Measurements from ENCODE around the gene CDK6.
A peak's percentile ranks its signal among the peaks of the same experiment; 100 is the strongest.

CDK6 gene

DNA sequence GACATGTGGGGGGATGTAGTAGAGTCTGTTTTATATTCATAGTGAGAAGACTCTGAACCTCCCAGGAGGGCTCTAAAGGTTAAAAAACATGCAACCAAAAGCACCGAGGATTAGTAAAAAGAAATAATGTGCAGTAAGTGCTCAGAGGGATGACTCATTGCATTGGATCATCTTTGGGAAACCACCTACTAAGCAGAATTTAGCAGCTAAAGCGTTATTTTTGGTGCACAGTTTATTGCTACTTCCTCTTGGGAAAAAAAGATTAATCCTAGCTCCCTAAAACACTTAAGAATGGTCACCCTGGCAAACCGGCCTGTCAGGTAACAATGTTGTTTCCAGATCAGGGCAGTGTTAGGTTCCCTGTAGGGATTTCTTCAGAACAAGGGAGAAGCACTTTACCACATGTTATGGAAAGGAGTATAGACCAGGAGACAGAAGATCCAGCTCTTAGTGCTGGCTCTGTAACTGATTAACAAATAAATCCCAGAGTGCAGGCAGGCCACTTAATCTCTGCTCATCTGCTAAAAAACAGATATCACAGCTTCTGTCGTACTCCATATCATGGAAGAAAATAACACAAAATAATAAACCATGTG, 201.4 kb downstream of the CDK6 start:
- no peak for DNase-seq

DNA sequence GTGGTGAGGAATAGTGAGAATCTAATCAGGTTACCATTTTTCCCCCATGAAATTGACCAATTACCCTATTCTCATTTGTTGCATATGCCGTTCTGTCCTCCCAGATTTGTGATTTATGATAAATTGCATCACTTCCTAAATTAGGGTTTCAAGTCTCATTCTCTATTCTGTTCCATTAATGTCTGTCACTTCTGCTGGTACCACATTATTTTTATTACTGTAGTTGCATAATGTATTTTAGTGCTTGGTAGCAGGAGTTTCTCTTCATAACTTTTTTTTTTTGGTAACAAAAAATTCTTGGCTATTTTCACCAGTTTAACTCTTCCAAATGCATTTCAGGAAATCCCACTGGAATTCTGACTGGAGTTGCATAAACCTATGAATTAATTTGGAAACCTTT, 202.2 kb downstream of the CDK6 start:
- DNase-seq = no peak

DNA sequence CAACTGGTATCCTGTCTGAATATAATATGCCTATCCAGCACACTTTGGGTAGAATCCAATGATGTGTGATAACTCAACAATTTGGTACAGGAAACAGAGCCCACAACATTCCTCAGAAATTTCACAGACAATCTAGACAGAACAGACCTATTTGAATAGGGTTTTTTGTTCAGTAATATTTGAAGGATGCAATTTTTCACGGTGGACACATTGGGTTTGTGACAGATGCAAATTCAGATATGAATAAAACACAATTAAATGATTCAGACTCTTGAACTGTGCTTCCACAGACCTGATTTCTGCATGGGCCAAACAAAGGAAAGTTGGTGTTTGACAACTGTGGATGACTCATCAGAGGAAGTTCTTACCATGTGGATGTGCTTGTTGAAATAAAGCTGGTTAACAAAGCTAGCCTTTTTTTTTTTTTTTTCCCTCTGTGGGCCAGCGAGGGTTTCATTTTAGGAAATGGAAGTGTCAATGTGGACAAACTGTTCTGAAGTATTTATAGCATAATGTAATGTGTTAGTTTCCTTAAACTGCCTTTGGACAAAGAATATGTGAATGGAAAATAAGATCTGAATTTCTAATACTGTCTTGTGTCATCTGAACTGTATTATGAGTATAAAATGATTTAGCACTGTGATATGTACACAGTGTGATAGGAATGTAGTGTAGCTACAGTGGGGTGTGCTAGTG, 203.0 kb downstream of the CDK6 start:
- DNase-seq = no peak

DNA sequence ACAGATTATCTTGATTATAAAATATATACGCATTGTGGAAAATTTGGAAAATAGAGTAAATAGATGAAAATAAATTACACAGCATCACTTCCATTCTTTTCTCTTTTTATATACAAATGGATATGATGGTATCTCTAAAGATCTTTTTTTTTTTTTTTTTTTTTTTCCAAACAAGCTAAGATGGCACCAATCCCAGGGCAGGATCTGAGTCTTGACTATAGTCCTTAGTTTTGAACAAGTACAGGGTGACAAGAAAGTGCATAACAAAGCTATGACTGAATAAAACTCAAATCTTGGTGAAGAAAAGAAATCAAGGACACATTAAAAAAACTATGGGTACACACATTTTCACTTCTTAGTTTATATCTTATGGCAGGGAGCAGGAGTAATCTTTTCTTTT, 203.6 kb downstream of the CDK6 start:
- no peak for DNase-seq

DNA sequence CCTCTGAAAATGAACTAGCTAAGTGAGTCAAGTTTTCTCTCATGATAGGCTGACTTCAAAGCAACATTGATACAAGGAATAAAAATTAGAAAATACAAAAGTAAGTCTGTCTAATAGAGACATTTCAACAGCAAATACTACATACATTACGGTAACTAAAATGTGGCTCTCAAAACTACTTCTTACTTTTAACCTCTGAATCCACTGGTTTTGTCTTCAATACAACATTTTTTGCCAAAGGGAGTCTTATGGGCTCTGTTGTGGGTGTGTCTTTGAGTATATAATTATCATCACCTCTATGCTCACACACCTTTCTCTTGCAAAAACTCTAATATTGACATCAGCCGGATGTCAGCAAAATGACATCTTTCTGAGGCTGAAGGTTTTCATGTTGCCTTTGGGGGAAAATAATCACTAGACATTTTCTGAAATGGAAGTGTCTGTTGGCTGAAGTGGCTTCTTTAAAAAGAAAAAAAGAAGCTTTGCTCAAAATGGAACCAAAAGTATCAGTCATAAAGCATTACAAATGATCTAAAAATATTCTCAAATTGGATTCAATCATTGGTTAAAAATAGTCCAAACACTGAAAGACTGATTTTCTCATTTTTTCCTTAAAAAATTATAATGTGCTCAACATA, 204.4 kb downstream of the CDK6 start:
- no peak for DNase-seq

DNA sequence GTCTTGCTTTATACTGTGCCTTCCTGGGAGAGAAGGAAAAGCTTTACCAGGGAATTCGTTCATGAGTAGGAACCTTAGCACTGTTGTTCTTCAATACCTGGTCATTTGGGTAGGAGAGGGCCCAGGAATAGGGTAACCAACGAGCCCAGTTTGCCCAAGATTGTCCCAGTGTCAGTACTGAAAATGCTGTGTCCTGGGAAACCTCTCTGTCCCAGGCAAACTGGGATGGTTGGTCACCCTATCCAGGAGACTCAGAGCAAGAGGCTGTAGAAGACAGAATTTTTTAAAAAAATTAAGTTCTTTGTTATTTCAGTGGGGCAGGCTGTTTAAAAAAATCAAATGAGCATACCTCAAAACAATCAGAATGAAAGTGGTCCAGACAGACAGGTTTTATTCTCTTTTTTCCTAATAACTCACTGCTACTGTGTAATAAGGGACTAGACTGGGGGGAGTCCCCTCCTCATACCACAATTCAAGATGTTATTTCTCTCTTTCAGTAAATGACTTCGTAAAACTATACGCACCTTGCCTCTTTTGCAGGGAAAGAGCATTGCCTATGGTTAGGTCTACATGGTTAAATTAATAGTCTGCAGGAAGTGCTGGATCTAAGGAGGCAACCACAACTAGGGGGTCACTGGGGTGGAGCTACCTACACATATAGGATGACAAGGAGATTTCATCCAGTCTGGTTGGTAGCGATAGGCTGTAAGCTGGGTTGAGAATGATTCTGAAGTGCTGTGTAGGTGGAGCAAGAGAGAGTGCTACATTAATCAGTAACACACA, 205.1 kb downstream of the CDK6 start:
- DNase-seq = no peak

DNA sequence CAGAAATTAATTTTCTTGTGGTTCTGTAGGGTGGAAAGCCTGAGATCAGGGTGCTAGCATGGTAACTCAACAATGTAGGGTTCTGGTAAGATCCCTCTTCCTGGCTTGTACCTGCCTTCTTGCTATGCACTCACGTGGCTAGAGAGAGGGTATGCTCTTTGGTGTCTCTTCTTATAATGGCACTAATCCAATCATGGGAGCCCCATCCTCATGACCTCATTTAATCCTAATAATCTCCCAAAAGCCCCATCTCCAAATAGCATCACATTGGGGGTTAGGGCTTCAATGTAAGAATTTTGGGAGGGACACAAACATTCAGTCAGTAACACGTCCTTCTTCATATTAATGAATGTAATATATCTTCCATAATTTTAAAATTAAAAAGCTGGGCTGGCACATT, 206.6 kb downstream of the CDK6 start:
- DNase-seq = no peak

DNA sequence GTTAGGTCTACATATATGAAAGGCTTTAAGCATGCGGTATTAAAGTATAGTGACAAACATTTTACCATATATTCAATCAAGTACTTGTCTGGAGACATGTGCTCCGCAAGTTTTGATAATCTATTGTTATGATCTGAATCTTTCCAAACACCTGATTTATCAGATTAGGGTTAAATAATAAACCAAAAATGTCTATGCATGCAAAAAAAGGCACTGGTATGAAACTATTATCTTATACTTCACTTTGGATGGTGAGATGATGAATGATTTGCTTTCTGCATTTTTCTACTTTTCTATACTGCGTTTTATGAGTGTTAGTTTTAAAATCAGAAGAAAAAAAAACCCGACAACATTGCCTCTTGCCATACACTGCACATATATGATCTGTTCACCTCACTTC, 208.4 kb downstream of the CDK6 start:
- DNase-seq = no peak

DNA sequence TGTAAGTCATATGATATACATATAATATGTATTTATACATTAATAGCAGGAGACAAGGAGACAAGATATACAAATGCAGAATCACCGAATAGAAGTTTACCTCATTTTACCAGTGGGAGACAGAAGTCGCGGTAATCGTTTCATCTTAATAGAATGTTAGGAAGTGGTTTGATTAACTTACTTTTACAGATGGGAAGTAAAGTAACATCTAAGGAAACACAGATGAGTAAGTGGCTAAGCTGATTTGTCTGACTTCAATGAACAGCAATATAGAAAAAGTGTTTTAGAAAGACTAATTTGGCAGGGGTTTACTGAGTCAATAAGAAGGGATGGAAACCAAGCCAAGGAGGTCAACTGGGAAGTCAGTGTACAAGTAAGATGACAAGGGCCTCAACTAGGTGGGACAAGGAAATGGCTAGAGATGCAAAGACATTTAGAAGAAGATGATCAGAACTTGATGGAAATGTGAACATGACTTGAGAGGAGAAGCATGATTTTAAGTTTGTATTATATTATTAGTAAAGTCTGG, 210.0 kb downstream of the CDK6 start:
- no peak for DNase-seq

DNA sequence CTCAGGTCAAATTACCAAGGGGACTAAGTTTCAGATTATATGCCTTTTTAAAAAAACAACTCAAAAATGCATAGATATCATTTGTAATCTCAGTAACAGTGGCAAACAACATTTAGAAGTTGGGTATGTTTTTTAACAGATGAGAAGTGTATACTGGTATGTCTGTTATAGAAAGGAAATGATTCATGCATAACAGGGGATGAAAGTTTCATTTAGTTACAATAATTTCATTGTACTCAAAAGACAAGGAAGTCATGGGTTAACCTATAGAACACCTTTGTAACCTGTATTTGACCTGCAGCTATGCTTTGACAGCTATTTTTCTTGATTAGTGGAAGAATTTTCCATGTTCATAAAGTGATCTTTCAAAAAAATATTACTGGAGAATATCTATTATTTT, 210.8 kb downstream of the CDK6 start:
- no peak for DNase-seq

DNA sequence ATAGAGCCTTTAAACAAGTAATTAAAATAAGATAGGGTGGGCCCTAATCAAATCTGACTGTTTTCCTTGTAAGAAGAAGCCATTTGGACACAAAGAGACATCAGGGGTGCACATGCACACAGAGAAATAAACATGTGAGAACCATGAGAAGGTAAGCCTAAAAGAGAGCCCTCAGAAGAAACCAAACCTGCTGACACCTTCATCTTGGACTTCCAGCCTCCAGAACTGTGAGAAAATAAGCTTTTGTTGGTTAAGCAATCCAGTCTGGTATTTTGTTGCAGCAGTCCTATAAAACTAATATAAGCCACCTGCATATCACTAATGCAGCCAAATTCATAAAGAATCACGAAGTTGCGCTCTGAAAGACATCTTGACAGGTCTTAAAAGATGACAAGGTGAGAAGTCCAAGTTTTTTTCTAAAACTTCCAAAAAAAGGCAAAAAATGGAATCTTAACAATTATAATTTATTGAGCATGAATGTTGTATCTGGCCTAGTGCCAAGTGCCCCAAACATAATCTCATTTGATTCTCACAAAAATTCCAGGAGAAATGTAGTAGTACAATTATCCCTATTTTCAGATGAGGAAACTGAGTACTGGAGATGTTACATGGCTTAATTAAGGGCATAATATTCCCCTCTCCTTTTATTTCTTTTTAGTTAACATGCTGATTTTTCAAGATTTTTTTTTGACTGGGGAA, 211.9 kb downstream of the CDK6 start:
- no peak for DNase-seq

DNA sequence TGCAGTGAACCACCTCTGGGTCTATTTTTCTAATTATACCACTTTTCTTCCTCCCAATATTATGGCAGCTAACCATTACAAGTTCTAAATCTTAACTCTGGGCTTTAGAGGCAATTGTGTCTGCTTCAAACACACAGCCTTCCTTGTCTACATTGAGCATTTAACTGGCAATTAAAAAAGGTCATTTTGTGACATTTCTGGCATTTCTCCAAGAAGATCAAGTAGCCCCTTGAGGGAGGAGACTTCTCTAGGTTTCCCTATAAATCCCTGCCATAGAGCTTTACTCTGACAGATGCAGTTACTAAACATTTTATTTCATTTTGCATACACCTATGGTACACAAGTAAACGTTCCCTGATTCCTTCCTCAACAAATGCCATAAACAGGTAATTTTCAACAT, 212.8 kb downstream of the CDK6 start:
- no peak for DNase-seq

DNA sequence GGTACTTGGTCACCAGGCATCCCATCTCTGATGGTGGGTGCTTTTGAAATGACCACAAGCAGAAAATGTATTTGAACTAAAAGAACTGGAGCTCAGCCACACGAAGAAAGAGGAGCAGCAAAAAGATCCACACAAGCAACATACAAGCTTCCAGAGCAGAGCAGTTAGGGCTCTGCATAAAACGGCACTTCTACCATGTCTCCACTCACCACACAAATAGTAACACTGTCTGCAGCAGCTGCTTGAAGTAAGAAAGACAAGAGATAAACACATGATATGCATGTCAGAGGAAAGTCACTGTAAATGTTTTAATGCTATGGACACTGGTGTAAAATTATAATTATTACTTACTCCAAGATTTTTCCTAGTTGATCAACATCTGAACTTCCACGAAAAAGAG, 213.7 kb downstream of the CDK6 start:
- DNase-seq = no peak

DNA sequence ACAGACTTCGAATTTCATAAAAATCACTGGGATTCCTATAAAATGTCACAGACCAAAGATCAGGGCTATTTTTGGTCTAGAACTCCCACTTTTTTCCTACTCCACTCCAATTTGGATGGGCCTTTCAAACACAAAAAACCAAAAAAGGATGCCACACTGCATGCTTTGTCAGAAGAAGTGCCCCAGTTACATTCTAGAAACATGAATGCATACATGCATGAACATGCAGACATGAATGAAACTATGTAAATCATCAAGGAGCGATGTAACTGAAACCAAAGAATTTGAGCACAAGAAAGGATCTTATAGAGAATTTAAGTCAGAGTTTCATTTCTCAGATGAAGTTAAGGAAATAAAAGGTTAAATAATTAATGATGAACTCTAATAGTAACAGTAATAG, 214.3 kb downstream of the CDK6 start:
- no peak for DNase-seq

DNA sequence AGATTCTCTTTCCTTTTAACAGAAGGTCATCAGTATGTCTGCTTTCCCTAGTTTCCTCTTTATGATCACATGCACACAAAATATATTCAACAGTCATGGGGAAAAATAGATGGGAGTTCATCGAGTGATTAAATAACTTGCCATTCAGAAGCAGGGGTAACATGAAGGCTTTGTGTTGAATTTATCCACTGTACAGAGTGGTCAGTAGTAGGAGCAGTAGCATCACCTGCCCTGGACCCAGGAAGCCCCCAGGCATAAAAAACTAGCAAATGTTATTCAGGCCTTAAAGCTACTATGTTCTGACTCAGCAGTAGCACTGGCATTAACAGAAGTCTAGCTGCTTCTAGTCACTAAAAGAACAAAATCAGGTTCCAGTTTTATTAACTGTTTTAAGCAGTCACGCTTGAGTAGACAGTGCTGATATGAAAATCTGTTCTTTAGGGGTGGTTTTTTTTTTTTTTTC, 214.8 kb downstream of the CDK6 start:
- no peak for DNase-seq

DNA sequence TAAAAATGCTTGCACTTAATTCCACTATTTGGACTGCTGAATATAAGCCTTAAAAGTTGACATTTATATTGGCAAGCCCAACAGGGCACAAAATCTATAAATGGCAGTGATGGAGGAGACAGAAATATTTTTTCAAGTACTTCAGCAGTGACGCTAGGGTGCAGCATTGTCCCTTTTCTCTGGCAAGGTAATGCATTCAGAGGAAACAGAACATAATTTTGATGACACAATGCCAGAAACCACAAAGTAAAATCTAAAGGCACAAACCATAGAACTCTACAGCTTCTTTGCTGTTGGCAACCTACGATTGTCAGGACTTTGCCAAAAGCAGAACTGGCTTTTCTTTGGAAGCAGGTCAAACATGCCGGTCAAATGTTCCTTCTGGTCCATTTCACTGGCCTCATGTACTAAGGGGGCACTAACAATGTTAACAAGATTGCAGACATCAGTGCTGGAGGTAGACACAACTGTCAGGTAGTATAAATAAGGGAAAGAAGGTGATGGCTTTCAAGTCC, 215.3 kb downstream of the CDK6 start:
- DNase-seq = peak; percentile 51

DNA sequence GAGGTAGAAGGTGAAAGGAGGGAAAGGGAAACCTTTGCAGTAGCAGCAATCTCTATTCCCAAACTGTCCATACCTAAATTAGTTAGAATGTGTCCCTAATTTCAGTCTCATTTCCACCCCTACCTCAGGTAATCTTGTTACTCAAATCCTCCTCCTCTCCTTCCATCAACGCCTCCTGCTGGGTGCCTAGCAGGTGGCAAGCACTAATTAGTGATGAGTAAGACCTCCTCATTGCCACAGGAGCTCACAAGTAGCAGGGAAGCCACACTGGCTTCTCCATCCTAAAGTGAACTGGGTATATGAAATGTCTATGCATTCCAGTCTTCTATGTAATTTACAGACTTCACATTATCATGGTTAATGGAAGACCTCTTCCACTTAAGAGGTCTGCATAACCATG, 220.5 kb downstream of the CDK6 start:
- DNase-seq = no peak

DNA sequence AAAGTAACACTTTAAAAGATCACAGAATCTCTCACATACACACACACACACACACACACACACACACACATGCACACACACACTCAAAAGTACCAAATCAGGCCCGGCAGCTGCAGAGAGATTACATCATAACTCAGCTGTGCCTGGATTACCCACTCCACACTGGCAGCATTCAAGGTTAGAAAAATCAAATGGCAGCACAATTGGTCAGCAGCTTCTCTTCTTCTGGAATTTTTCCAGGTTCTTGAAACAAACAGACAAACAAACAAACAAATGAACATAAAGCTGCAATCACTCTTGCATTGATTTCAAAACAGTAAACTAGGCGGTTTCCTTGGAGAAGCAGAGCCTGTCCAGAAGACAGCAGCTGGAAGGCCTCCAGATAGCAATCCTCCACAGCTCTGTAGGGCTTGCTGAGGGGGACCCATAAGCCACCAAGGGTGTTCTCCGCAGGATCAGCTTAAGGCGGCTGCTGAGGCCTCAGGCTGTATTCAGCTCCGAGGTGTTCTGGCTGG, 221.7 kb downstream of the CDK6 start:
- no peak for DNase-seq

DNA sequence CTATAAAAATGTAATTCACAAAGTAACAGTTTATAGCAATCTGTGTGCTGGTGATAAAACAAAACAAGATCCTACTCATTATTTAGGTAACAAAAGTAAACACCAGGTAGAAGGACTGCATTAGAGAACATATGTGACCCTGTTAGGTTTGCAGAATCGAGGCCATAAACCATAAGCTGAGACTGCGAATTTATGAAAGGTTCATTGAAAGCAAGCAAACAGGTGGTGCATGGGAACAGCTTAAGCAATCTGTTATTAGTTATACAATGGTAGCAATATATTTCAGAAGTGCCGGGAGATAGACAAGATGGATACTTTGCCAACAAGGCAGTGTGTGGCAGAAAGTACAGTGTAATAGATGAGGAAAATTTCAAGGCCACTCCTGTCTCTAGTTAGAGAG, 222.7 kb downstream of the CDK6 start:
- DNase-seq = no peak

DNA sequence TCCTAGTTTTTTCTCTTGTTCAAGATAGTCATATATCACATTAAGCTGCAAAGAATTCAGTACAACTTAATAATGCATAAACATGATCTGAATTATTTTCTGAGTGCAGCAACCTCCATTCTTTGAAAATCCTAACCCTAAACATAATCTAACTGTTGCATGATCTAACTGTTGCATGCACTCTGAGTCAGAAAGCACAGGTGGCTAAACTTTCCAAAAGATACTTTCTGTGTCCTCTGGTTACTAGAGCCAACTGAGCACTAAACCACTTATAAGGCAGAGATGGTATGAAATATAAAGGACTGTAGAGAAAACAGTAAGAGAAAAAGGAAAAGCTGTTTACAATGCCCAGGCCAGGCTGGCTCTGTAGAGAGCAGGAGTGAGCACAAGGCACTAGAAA, 223.2 kb downstream of the CDK6 start:
- DNase-seq = no peak

DNA sequence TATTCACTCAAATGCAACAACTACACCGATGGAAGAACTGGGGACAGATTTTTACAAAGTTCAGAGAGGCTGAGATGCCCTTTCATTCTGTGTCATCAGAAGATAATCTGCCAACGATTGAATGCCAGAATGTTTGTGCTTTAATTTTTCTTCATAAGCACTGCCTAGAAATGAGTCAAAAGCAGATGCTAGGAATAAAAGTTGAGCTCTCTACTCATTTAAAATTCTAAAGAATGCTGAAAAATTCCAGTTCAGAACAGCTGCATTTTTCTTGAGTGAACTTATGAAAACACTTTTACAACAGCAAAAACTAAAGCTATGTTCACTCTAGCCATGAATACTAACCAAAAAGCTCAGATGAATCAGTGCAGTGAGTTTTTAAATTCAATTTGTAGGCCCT, 223.9 kb downstream of the CDK6 start:
- no peak for DNase-seq

DNA sequence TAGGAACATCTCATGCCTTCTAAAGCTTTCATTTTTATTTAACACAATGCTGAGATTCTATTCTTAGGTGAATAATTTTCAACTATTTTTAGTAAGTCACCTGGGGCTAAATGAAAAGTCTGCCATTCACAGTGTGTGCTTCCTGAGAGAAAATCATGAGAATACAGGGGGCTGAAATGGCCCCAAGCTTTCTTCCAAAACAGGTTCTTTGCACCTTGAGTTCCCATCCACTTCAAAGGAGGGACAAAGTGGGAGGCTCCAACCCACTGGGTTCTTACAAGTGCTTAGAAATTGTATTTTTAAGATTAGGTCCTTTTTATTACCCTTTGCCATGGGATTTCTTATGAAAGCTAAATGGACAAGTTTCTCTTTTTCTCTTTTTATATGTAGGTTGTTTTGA, 224.6 kb downstream of the CDK6 start:
- no peak for DNase-seq

All from NCI-H1417 treated with DMSO at 0.1 percent for 48 hours (cell line).